K562 (cell line): Measurements from ENCODE around the gene SH2D7. TPM values are rescaled to one million over a fixed set of nuclear protein-coding genes. Genes with fewer than 3 reads are reported as not detected.

Experiments used
- ATAC-seq: fragments of 200-7000 bp; cut with Tn5 transposase; 3 replicates; pipeline ENCODE4 v1.9.1; 2020; ENCODE audit warnings: moderate library complexity
- BruUV-seq: library from RNA; stranded (reverse); fragments of 400-500 nt; replicated peaks from 2 replicates; lab custom pipeline; 2021; lab: Mats Ljungman, UMichigan
- CTCF ChIA-PET: fragments of 300-600 bp; formaldehyde crosslinking; extraction: SDS; loops from one replicate; lab custom pipeline; 2021; ENCODE audit warnings: low intra/inter-chr PET ratio; lab: Yijun Ruan, JAX
- POLR2A ChIA-PET: fragments of 300-600, 350-650 bp; sonication (Branson Sonifier 250); formaldehyde crosslinking; extraction: SDS; loops from one replicate; lab custom pipeline; 2021; ENCODE audit warnings: antibody characterized with exemption, inconsistent platforms; lab: Yijun Ruan, JAX
- DNase-seq, 4 experiments: peaks; one replicate each; pipeline versions ENCODE4 v3.0.0 to v3.0.0-alpha.2; 2011 to 2018; ENCODE audit warnings: low spot score in 3 of 4, mixed read lengths in 3 of 4; ENCODE audit errors: extremely low read depth in 1 of 4
- FAIRE-seq: peaks from 2 replicates; lab custom pipeline; 2011; peaks lifted over from hg19 to GRCh38; lab: Jason Lieb, UNC
- H2AFZ ChIP-seq: 2 replicates; pipeline ENCODE4 v1.6.0; 2011; ENCODE audit warnings: low read depth, low read length, control low read depth, inconsistent platforms
- H3K27ac ChIP-seq: fragments of 200-600 bp; 3 replicates; pipeline ENCODE4 v1.8.0; 2011; ENCODE audit warnings: low read depth, mild to moderate bottlenecking, control low read depth, inconsistent platforms, low read length, moderate library complexity, mixed read lengths; ENCODE audit errors: extremely low read depth
- H3K27me3 ChIP-seq, 2 experiments: fragments of 300-600 bp in 1 of 2; 2 replicates in 1 of 2; 3 replicates in 1 of 2; pipeline versions ENCODE4 v1.6.0 to v1.8.0; 2011; ENCODE audit warnings: inconsistent platforms in 2 of 2, low read length in 2 of 2, mild to moderate bottlenecking in 1 of 2, mixed read lengths in 1 of 2, moderate library complexity in 1 of 2; ENCODE audit not compliant: control insufficient read depth in 2 of 2, insufficient read depth in 2 of 2
- H3K36me3 ChIP-seq: fragments of 300-600 bp; 3 replicates; pipeline ENCODE4 v1.8.0; 2011; ENCODE audit warnings: mild to moderate bottlenecking, low read length, inconsistent platforms; ENCODE audit not compliant: control insufficient read depth, insufficient read depth
- H3K4me1 ChIP-seq, 2 experiments: fragments of 200-600 bp in 1 of 2; replicated peaks in 1 of 2; 2 replicates in 1 of 2; 3 replicates in 1 of 2; pipeline versions ENCODE4 v1.5.1 to v1.8.0; 2011; ENCODE audit warnings: inconsistent platforms in 2 of 2, low read length in 2 of 2, mild to moderate bottlenecking in 1 of 2, mixed read lengths in 1 of 2, moderate library complexity in 1 of 2; ENCODE audit not compliant: control insufficient read depth in 2 of 2, insufficient read depth in 2 of 2
- H3K4me2 ChIP-seq: 2 replicates; pipeline ENCODE4 v1.6.1; 2011; ENCODE audit warnings: low read length, control low read depth, inconsistent platforms, mixed read lengths; ENCODE audit not compliant: insufficient read depth
- H3K4me3 ChIP-seq: fragments of 200-600 bp; sonication (generic), shearing (Covaris generic); 2 replicates; pipeline ENCODE4 v1.5.1; 2016; ENCODE audit warnings: control low read depth, inconsistent platforms
- H3K79me2 ChIP-seq: fragments of 200-600 bp; 3 replicates; pipeline ENCODE4 v1.8.0; 2011; ENCODE audit warnings: low read length, inconsistent platforms; ENCODE audit not compliant: control insufficient read depth, insufficient read depth
- H3K9ac ChIP-seq, 2 experiments: 2 replicates each; pipeline versions ENCODE4 v1.6.0 to v1.6.1; 2011; ENCODE audit warnings: low read depth in 2 of 2, low read length in 2 of 2, control low read depth in 1 of 2, inconsistent platforms in 1 of 2, mild to moderate bottlenecking in 1 of 2, mixed read lengths in 1 of 2; ENCODE audit not compliant: insufficient read depth in 1 of 2
- H3K9me1 ChIP-seq: one replicate; pipeline ENCODE4 v1.6.0; 2011; ENCODE audit warnings: inconsistent platforms, mild to moderate bottlenecking, low read length, moderate library complexity; ENCODE audit not compliant: control insufficient read depth, insufficient read depth
- H3K9me3 ChIP-seq: replicated peaks from 2 replicates; pipeline ENCODE4 v1.5.1; 2011; ENCODE audit warnings: low read depth, low read length, inconsistent platforms; ENCODE audit not compliant: control insufficient read depth, insufficient read depth
- H4K20me1 ChIP-seq: replicated peaks from 2 replicates; pipeline ENCODE4 v1.6.1; 2011; ENCODE audit warnings: low read length, inconsistent platforms, mixed read lengths; ENCODE audit not compliant: control insufficient read depth, insufficient read depth
- ATF7 ChIP-seq: fragments of 450-650 bp; IDR thresholded peaks from 2 replicates; pipeline ENCODE4 v1.7.1; 2014; ENCODE audit warnings: mild to moderate bottlenecking, moderate library complexity
- EGR1 ChIP-seq: fragments of 450-650 bp; conservative IDR thresholded peaks from 2 replicates; pipeline ENCODE4 v1.6.1; 2017; ENCODE audit warnings: mild to moderate bottlenecking
- ETV6 ChIP-seq, 3 experiments: fragments of 150-350 bp in 1 of 3; sonication (generic) in 1 of 3; formaldehyde crosslinking in 1 of 3; IDR thresholded peaks; 2 replicates each; pipeline versions ENCODE4 v1.6.1 to v1.8.0; 2014 to 2022; ENCODE audit warnings: borderline replicate concordance in 2 of 3, low read depth in 2 of 3, antibody characterized with exemption in 1 of 3, low read length in 1 of 3, mild to moderate bottlenecking in 1 of 3, missing genetic modification reagents in 1 of 3
- LEF1 ChIP-seq: fragments of 450-650 bp; IDR thresholded peaks from 2 replicates; pipeline ENCODE4 v1.6.1; 2016; ENCODE audit warnings: mild to moderate bottlenecking
- PTBP1 ChIP-seq: fragments of 200-400 bp; formaldehyde crosslinking; IDR thresholded peaks from 2 replicates; pipeline ENCODE4 v1.6.1; 2017; ENCODE audit warnings: low read depth, low read length
- RCOR1 ChIP-seq, 2 experiments: IDR thresholded peaks; 2 replicates each; pipeline ENCODE4 v1.6.1; 2012; ENCODE audit warnings: low read depth in 2 of 2, low read length in 2 of 2, borderline replicate concordance in 1 of 2, improper control_type of control experiment in 1 of 2
- SLC30A9 ChIP-seq: fragments of 250-450 bp; sonication (Bioruptor Pico); IDR thresholded peaks from 2 replicates; pipeline ENCODE4 v1.8.0; 2022; ENCODE audit warnings: mild to moderate bottlenecking, moderate library complexity
- SMARCB1 ChIP-seq: IDR thresholded peaks from 2 replicates; pipeline ENCODE4 v1.6.1; 2011; ENCODE audit warnings: improper control_type of control experiment, low read depth; ENCODE audit not compliant: insufficient read length
- SRSF9 ChIP-seq: fragments of 200-400 bp; formaldehyde crosslinking; IDR thresholded peaks from 2 replicates; pipeline ENCODE4 v1.6.1; 2017; ENCODE audit warnings: low read depth, low read length, borderline replicate concordance
- SUPT5H ChIP-seq: fragments of 450-650 bp; IDR thresholded peaks from 2 replicates; pipeline ENCODE4 v1.6.1; 2016
- TAF7 ChIP-seq: fragments of 450-650 bp; IDR thresholded peaks from 2 replicates; pipeline ENCODE4 v1.6.1; 2016; ENCODE audit warnings: missing genetic modification characterization, missing compliant biosample characterization
- VEZF1 ChIP-seq: fragments of 200-800 bp; sonication (Bioruptor generic); IDR thresholded peaks from 2 replicates; pipeline ENCODE4 v1.6.1; 2017; ENCODE audit warnings: missing genetic modification characterization, missing compliant biosample characterization
- WHSC1 ChIP-seq: IDR thresholded peaks from one replicate; pipeline ENCODE4 v1.6.1; 2012; ENCODE audit warnings: low read length, control low read depth, inconsistent platforms
- ZBTB1 ChIP-seq: sonication (generic); formaldehyde crosslinking; IDR thresholded peaks from 2 replicates; pipeline ENCODE4 v1.8.1; 2023; ENCODE audit warnings: missing genetic modification reagents, low read depth, mild to moderate bottlenecking, borderline replicate concordance
- ZNF140 ChIP-seq: fragments of 250-450 bp; sonication (Bioruptor Pico); IDR thresholded peaks from 2 replicates; pipeline ENCODE4 v1.8.0; 2021; ENCODE audit warnings: moderate library complexity, mild to moderate bottlenecking, inconsistent platforms
- ZNF436 ChIP-seq: fragments of 250-450, 450-650 bp; sonication (Bioruptor Pico); formaldehyde crosslinking; IDR thresholded peaks from 2 replicates; pipeline ENCODE4 v1.7.0; 2020; ENCODE audit warnings: mild to moderate bottlenecking
- ZNF79 ChIP-seq: fragments of 250-450 bp; sonication (Bioruptor Pico); IDR thresholded peaks from 2 replicates; pipeline ENCODE4 v1.4.0; 2020; ENCODE audit warnings: low read depth, mild to moderate bottlenecking, moderate library complexity
- WGBS: fragments of 100-300 bp; shearing (Covaris generic); methylation state at CpG from one replicate; pipeline ENCODE4 v1.1.6; 2016; ENCODE audit warnings: low coverage, mixed read lengths; ENCODE audit not compliant: insufficient coverage; ENCODE audit errors: missing lambda C conversion rate; 5-methylcytosine and 5-hydroxymethylcytosine counted together
- in situ Hi-C: fragments of 300-500 bp; cut with MboI; formaldehyde crosslinking; loops from 4 replicates; pipeline ENCODE4 v1.15.0; 2018; ENCODE audit warnings: inconsistent platforms, mixed read lengths
- intact Hi-C: fragments of 100-400 bp; cut with micrococcal nuclease; formaldehyde crosslinking; loops from 2 replicates; pipeline ENCODE4 v1.14.2; 2022
- polyA plus RNA-seq, 8 experiments: library from polyadenylated mRNA; depleted of rRNA in 4 of 8; stranded (reverse) in 5 of 8; unstranded in 3 of 8; fragments of >200 nt; fragmentation: Nextera tagmentation in 2 of 8; fragmentation: Illumina TruSeq in 1 of 8; extraction: Ambion mirVana in 2 of 8; extraction: Trizol in 1 of 8; gene quantifications; 2 replicates each; pipeline versions ENCODE4 v1.2.1 to v1.2.3, GENCODE V29; 2011 to 2014; ENCODE audit warnings: inconsistent platforms in 1 of 8, missing spikeins in 1 of 8
- total RNA-seq, 7 experiments: library from RNA; depleted of rRNA in 6 of 7; stranded (reverse); fragments of >200 nt in 6 of 7; fragmentation: Illumina TruSeq in 2 of 7; extraction: Trizol in 2 of 7; gene quantifications; 2 replicates each; pipeline versions ENCODE4 v1.2.1 to v1.2.3, GENCODE V29; 2011 to 2021; ENCODE audit warnings: low replicate concordance in 1 of 7
- TF ChIP-seq, protein P1 (sequence below), 2 experiments: IDR thresholded peaks in 1 of 2; conservative IDR thresholded peaks in 1 of 2; 2 replicates each; pipeline ENCODE4 v1.6.1; 2016; ENCODE audit warnings: low read depth in 2 of 2, mild to moderate bottlenecking in 1 of 2, missing compliant biosample characterization in 1 of 2, missing genetic modification characterization in 1 of 2, moderate library complexity in 1 of 2

SH2D7 gene
- total and polyA plus RNA-seq, 9 of the 15 experiments (the other 6 are each of a cell fraction or from before 2014, with no cell fraction given) = not detected

DNA sequence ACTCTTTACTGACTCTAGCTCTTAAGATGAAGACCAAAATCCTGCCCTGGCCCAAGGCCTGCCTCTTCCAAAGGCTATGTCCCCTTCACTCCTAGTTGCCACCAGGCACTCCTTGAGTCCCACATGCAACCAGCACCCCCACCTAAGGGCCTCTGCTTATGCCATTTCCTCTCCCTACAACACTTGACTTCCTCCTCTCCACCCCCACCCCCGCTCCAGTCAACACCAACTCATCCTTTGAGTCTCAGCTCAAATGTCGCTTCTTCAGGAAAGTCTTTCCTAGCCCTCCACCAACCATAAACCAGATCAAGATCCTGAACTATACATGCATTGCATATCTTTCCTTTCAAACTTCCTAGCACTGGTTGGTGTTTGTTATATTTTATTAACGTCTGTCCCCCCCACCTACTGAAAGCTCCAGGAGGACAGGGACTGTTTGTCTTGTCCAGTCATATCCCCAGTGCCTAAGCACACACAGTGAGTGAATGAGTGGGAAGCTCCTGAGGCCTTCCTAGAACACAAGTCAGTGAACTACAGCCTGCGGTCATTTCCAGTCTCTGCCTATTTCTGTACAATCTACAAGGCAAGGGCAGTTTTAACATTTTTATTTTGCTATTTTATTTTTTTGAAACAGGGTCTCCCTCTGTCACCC is 22.2 kb upstream of the SH2D7 start:
- CTCF ChIA-PET = no interaction called here
- Histone ChIP-seq H3K9me1 (no peaks in the 10 kb centered on the region), H3K9me3 (no peaks in the 10 kb centered on the region), H3K9ac (no peak overlapping the region), H2AFZ (no peak overlapping the region; the same call in 1 of the 2 replicates), H4K20me1 (peaks cover 8% of the 10 kb centered on the region), H3K27ac (peak overlapping the region; percentile 42; the same call in 1 of the 3 replicates), H3K36me3 (no peaks in the 10 kb centered on the region), H3K4me3 (no peak overlapping the region), H3K4me2 (peak overlapping the region; percentile 11; the same call in 1 of the 2 replicates), H3K27me3 (no peaks in the 10 kb centered on the region), H3K79me2 (peaks cover 20% of the 10 kb centered on the region; the same call in 2 of the 3 replicates), H3K4me1 (peaks cover 0 to 37% of the 10 kb centered on the region in 2 experiments; a peak in 3 of 5 replicates)
- ATAC-seq (peak; percentile 60; the same call in 2 of the 3 replicates), DNase-seq (peak in 2 of 4 experiments; percentile 28 to 40), FAIRE-seq (no peak)
- intact Hi-C loops = no loop called here
- POLR2A ChIA-PET = interaction anchor here (0.6 to 2.3 kb wide), 4 partner anchors 11 to 718 kb away, joined by 3 to 9 read pairs (median 4); no protein-coding TSS in a partner anchor
- in situ Hi-C loops = no loop called here
- 49% methylated on average over 4 of the region's 4 CpGs for WGBS
- no TSS peak for BruUV-seq
- TF ChIP-seq EGR1 = peak; percentile 76
- TF ChIP-seq ATF7 = no peak
- no peak for TF ChIP-seq PTBP1
- TF ChIP-seq TAF7 = no peak
- peak; percentile 41; the same call in 1 of the 2 replicates for TF ChIP-seq LEF1
- no peak for TF ChIP-seq ZBTB1 (CRISPR knock-in tag)
- TF ChIP-seq VEZF1 (CRISPR knock-in tag) = peak; percentile 23; the same call in 1 of the 2 replicates
- TF ChIP-seq ZNF140 = no peak
- no peak for TF ChIP-seq SLC30A9 (CRISPR knock-in tag)
- TF ChIP-seq SMARCB1 = no peak
- no peak for TF ChIP-seq ZNF79 (CRISPR knock-in tag)
- TF ChIP-seq ETV6 (IDR thresholded peaks at IDR 0.05; ENCODE audit: borderline replicate concordance in 1 of 2, low read depth in 2 of 2, low read length in 1 of 2) = no peak
- no peak for TF ChIP-seq ETV6 (CRISPR knock-in tag; IDR thresholded peaks at IDR 0.05; ENCODE audit: borderline replicate concordance)
- TF ChIP-seq RCOR1 (IDR thresholded peaks at IDR 0.05; ENCODE audit: borderline replicate concordance in 1 of 2, low read depth in 2 of 2, low read length in 2 of 2) = 0 out of 4 replicates have a peak, but pooled peaks of 1 of the 2 experiments have one; percentile 10
- TF ChIP-seq SUPT5H = no peak
- TF ChIP-seq WHSC1 = no peak
- TF ChIP-seq SRSF9 = no peak
- TF ChIP-seq ZNF436 (CRISPR knock-in tag) = no peak
- TF ChIP-seq, protein P1, sequence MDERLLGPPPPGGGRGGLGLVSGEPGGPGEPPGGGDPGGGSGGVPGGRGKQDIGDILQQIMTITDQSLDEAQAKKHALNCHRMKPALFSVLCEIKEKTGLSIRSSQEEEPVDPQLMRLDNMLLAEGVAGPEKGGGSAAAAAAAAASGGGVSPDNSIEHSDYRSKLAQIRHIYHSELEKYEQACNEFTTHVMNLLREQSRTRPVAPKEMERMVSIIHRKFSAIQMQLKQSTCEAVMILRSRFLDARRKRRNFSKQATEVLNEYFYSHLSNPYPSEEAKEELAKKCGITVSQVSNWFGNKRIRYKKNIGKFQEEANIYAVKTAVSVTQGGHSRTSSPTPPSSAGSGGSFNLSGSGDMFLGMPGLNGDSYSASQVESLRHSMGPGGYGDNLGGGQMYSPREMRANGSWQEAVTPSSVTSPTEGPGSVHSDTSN (CRISPR knock-in tag; IDR thresholded peaks at IDR 0.05; ENCODE audit: low read depth) = no peak
- TF ChIP-seq, protein P1 (tag; conservative IDR thresholded peaks at IDR 0.05; ENCODE audit: low read depth) = no peak
